ENCODE results near the gene SLC66A2.
"Not testable (repeated sequence)": the region's sequence is repeated elsewhere in the genome, so short reads cannot be mapped to it uniquely, and the experiment has no call there.

Gene SLC66A2

DNA sequence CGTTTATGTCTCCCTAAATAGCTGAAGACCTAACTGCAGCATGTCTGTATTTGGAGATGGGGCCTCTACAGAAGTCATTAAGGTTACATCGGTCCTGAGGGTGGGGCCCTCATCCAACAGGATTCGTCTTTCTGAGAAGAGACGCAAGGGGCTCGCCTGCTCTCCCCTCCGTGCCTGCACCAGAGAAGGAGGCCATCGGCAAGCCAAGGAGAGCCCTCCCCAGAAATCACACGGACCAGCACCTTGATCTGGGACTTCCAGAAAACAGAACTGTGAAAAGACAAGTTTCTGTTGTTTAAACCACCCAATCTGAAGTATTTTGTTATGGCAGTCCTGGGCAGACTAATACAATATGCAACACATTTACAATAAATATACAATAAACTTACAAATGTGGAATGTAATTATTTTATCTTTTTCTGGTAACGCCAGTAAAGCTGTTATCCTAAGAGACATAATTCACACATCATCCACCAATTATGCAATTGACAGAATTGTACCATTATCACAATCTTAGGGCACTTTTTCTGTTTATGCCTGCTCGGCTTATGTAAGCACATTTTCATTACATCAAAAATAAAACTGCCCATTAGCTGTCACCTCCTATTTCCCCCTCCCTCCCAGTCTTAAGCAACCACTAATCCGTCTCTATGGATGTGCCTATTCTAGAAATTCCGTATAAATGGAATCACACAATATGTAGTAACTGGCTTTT lies 19.1 kb upstream of the SLC66A2 start:
- DNase-seq: no peak

DNA sequence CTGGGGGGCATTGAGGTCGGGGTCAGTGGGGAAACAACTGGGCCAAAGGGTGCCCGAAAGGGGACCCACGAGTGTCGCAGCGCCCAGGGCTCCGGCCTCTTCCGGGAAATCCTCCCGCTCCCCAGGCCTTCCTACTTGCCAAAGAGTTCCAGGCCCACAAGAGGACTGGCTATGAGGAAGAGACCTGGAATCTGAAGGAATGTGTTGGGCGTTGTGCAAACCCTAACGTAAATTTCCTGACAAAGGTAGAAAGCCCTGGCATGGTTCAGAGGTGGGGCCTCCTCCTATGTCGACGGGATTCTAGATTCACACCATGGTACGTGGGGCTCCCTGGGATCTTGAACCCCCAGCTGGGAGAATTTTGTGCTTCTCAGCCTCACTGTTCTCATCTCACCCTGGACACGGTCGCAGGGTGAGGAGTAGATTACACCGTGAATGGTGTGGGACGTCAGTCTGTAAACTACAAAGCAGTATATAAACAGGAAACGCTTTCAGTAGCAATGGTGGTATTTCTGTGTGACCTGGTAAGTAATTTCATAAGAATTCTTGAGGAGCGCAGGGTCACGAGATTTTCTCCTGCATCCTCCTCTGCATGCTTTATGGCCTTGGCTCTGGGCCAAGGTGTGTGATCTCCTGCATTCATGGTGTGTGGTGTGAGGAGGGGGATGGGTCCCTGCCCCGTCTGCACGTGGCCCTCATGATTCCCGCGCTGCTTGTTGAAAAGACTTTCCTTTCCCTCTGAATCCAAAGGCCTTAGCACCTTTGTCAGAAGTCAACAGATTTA lies 13.9 kb upstream of the SLC66A2 start:
- DNase-seq: no peak

DNA sequence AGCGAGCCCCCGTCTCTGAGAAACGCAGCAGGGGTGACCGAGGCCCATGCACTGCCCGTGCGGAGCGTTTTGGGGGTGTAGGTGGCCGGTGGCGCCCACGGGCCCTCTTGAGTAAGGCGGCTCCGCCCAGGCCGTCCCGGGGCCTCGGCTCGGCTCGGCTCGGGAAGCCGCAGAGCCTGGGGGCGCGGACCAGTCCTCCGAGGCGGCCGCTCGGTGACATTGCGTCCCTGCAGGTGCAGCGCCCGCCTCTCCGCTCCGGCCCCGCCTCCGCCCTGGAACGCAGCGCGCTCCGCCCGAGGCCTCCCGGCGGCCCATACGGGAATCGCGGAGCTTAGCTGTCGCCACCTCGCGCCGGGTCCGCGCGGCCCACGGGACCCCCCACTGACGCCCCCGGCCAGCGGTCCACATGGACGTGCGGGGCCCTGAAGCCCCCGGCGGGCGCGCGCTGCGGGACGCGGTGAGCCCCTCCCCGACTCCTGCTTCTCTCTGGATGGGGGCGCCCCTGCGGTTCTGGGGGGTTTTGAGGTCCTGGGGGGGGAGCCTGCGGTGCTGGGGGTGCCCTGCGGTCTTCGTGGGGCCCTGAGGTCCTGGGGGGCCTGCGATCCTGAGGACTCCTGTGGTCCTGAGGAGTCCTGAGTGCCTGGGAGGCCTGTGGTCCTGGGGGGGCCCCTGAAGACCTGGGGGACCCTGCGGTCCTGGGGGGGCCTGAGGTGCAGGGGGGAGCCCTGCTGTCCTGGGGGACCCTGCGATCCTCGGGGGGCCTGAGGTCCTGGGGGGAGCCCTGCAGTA lies 13.1 kb upstream of the SLC66A2 start, which contains the start of gene HSBP1L1:
HSBP1L1 (plus strand) TSS at position 314 of the 789 bp plus-strand sequence; CDS start at position 407, 93 bp downstream.
- DNase-seq: peak in 1 of 2 donors; percentile 23

DNA sequence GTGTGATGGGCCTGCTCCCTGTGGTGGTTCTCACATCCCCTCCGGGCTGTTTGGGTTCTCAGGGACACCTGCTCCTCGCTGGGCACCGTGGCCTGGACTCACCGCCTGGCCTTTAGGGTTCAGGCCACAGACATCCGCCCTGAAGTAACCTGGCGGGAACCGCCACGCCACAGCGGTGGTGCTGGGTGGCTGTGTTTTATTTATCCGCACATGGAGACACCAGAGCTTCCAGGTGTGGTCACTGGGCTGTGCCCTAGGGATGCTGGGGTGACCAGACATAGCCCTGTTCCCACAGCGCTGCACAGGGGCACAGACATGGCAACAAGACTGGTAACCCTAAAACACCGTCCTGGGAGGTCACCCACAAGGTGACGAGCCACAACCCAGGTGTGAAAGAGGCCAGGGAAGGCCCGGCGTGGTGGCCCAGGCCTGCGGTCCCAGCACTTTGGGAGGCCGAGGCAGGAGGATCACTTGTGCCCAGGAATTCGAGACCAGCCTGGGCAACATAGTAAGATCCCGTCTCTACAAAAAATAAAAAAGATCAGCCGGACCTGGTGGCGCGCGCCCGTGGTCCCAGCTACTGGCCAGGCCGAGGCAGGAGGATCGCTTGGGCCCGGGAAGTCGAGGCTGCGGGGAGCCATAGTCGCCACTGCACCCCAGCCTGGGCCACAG lies 12.3 kb upstream of the SLC66A2 start:
- no peak for DNase-seq

DNA sequence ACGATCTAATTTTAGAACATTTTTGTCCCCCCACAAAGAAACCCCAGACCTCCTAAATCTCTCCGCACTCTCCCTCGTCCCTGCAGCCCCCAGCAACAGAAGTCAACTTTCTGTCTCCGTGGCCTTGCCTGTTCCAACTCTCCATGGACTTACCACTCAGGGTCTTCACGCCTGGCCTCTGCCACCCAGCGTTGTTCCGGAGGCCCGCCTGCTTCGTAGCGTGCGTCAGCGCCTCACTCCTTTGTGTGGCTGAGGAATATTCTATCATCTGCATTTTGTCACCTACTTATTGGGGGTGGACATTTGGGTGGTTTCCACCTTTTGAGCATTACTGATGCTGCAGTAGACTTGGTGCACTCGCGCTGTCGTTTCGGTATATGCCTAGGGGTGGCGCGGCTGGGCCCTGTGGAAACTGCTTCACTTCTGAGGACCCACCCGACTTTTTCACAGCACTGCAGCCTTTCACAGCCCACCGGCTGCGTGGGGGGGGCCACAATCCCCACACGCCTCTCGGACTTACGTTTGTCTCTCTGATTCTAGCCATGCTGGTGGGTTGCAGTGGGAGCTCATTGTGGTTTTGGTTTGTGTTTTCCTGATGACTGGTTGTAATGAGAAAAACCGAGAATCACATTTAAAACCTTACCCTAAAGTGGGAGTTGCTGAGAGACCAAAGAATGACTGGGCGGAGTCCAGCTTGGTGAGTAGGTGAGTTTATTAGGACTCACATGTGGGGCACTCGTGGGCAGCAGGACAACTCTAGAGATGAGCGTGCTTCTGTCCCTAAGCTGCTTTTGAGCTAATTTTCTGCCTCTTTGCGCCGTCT lies 11.6 kb upstream of the SLC66A2 start:
- DNase-seq: no peak

DNA sequence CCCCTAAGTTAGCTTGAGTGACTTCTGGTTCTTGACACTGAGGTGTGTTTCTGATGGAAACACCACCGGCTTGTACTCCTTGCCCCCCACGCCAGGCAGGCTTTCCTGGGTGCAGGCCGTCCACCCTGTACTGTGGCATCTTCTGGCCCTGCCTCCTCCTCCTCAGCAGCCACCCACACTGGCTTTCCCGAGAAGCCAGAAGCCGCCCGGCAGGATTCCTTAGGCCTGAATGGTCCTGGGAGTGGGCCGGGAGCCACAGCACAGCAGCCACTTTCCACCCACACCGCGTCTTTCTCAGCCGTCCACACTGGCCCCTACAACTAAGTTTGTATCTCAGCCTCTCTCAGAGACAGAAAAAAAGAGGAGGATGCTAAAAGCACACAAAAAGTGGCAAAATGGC lies 10.9 kb upstream of the SLC66A2 start:
- no peak for DNase-seq

DNA sequence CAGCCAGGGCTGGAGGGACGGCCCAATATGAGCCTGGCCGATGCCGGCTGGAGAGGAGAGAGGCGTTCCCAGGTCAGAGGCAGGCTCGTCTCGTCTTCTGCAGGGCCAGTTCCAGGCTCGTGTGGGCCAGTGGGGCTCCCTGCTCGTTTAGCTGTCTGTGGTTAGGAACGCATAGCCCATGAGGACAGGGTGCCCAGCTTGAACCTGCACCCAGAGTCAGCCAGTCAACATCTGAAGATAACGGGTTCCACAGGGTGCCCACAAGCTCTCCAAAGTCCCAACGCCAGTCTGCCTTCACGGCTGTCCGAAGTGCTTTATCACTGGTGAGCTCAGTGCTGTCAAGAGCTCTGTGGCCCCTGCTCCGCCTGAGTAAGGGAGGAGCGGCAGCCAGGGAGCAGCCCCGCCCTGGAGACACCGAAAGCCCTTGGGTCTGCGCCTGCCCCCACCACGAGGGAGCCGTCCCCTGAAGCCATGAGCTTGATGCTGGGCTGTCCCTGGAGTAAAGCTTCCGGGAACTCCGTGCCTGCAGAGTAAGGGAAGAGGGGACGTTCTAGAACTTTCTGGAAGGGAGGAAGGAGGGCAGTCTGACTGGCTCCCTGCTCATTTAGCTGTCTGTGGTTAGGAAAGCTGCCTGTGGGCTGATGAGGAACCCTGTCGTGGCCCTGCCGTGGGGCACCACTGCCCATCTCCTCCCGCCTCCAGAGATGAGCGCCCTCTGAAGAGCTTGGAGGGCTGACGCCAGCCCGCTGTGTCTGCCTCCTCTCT lies 10.3 kb upstream of the SLC66A2 start:
- DNase-seq: no peak

DNA sequence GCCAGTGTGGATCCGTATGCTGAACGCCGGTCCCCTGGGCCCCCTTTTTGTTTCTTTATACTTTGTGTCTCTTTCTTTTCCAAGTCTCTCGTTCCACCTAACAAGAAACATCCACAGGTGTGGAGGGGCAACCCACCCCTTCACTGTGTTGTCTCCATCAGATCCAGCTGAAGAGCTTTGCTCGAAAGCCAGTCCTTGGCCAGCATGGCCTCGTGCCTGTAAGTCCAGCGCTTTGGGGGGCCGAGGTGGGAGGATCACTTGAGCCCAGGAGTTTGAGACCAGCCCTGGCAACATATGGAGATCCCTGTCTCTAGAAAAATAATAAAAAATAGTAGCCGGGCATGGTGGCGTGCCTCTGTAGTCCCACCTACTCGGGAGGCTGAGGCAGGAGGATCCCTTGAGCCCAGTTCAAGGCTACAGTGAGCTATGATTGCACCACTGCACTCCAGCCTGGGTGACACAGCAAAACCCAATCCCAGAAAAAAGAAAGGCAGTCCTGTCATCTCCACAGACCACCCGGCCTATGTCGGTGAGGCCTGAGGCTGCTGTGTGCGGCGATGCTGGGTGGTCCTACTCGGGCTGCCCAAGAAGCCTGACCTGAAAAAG lies 9.6 kb upstream of the SLC66A2 start:
- DNase-seq: no peak

DNA sequence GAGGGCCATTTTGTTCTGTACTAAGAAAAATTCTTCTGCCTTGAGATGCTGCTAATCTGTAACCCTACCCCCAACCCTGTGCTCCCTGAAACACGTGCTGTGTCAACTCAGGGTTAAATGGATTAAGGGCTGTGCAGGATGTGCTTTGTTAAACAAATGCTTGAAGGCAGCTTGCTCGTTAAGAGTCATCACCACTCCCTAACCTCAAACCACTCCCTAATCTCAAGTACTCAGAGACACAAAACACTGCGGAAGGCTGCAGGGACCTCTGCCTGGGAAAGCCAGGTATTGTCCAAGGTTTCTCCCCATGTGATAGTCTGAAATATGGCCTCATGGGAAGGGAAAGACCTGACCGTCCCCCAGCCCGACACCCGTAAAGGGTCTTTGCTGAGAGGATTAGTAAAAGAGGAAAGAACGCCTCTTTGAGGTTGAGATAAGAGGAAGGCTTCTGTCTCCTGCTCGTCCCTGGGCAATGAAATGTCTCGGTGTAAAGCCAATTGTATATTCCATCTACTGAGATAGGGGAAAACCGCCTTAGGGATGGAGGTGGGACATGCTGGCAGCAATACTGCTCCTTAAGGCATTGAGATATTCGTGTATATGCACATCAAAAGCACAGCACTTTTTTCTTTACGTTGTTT lies 8.8 kb upstream of the SLC66A2 start:
- DNase-seq: not testable (repeated sequence)

DNA sequence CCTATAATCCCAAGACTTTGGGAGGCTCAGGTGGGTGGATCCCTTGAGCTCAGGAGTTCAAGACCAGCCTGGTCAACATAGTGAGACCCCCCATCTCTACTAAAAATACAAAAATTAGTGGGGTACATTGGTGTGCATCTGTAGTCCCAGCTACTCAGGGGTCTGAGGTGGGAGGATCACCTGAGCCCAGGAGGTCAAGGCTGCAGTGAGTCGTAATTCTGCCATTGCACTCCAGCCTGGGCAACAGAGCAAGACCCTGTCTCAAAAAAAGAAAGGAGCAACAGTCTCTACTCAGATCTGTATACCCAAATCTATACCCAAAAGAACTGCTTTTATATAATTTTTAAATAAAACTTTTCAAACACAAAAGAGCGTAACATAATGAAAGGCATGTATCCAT lies 7.5 kb upstream of the SLC66A2 start:
- no peak for DNase-seq

DNA sequence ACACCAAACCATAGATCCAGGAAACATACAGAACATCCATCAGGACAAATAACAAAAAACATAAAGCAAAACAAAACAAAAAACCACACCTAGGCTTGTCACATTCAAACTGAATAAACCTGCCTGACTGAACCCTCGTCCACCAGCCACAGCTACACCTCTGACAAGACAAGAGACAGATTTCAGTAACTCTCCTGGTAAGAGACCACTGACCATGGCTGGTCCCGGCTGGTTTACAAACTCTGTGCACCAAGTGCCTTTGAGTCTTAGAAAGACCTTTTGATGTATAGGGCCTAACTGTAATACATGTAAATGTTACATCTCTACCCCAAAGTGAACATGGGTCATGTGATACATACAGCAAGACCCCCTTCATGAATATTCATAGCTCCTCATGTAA lies 4.8 kb upstream of the SLC66A2 start:
- DNase-seq: no peak

DNA sequence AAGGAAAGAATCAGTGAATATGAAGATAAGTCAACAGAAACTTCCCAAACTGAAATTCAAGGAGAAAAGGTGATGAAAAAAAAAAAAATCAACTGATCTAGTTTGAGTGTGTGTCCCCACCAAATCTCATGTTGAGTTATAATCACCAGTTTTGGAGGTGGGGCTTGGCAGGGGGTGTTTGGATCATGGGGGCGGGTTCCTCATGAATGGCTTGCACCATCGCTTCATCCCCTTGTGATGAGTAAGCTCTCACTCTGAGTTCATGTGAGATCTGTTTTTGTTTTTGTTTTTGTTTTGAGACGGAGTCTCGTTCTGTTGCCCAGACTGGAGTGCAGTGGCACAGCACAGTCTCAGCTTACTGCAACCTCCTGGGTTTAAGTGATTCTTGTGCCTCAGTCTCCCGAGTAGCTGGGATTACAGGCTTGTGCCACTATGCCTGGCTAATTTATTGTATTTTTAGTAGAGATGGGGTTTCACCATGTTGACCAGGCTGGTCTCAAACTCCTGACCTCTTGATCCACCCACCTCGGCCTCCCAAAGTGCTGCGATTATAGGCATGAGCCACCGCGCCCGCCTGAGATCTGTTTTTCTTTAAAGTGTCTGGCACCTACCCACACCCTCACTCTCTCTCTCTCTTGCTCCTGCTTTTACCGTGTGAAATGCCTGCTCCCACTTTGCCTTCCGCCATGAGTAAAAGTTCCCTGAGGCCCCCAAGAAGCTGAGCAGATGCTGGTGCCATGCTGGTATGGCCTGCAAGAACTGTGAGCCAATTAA lies 4.0 kb upstream of the SLC66A2 start:
- DNase-seq: no peak

DNA sequence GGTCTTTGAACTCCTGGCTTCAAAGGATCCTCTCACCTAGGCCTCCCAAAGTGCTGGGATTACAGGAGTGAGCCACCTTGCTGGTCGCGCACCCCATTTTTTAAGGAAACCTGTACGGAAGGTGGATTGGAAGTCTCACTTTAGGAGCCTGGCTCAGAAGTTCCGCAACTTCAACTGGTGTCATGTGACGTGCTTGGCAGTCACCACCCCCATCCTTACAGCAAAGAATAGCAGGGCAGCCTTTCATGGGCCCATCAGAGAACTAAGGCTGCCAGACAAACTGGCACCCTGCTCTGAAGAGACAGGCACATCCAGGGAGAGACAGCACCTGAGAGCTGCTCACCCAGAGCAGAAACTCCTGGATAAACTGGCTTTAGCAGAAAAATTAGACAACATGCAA lies 3.3 kb upstream of the SLC66A2 start:
- DNase-seq: peak in 1 of 2 donors; percentile 28

DNA sequence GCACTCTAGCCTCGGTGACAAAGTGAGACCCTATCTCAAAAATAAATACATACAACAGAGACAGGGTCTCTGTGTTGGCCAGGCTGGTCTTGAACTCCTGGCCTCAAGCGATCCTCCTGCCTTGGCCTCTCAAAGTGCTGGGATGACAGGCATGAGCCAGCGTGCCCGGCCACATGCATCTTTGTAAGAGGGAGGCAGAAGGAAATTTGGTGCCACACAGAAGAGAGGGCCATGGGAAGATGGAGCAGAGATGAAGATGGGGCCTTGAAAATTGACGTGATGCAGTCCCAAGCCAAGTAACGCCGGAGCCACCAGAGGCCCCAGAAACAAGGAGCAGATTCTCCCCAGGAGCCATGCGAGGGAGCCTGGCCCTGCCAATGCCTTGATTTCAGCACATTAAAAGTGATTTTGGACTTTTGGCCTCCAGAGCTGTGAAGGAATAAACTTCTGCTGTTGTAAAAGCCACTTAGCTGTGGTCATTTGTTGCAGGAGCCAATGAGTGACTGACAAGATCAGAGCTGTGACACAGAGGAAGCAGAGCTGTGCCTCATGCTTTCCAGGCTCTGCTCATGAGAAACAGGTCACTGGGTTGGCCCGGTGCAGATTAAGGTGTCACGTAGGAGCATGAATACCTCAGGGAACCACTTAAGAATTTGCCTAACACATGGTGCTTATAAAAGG lies 2.7 kb upstream of the SLC66A2 start:
- DNase-seq: no peak

DNA sequence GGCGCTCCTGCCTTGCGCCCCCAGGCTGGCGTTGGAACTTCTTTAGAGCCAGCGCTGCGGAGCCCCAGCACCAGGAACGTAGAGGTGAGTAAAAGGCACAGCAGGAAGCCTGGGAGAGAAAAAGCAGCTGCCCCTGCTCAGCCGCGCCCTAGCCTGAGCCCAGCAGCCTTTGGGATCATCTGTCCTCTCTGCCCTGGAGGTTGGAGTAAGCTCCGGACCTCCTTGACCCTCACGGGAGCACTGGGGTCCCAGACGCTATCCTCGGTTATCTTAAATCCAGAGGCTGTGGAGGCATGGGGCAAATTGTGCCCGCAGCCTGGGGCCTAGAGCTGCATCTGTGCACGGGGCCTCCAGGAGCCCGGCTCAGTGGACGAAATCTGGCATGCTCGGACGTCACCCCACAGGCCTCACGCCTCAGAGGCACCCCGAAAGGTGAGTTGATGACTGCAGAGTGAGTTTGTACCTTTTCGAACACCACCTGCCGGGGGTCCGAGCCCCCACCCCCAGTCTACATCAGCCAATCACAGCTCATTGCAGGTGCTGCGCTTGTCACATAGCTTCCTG lies 1.6 kb upstream of the SLC66A2 start:
- DNase-seq: no peak

DNA sequence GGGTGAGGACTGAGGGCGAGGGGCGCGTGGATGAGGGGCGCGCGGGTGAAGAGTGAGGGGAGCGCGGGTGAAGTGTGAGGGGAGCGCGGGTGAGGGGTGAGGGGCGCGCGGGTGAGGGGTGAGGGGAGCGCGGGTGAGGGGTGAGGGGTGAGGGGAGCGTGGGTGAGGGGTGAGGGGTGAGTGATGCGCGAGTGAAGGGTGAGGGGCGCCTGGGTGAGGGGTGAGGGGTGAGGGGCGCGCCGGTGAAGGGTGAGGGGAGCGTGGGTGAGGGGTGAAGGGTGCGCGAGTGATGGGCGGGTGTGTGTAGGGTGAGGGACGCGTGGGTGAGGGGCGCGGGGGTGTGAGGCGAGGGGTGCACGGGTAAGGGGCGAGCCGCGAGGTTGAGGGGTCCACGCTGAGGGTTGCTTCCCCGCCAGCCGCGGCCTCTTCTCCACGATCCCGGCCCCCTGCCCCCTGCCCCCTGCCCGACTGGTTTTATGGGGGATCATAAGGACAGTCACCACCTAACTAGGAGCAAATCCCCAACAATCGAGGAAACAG lies 1.1 kb upstream of the SLC66A2 start:
- no peak for DNase-seq

DNA sequence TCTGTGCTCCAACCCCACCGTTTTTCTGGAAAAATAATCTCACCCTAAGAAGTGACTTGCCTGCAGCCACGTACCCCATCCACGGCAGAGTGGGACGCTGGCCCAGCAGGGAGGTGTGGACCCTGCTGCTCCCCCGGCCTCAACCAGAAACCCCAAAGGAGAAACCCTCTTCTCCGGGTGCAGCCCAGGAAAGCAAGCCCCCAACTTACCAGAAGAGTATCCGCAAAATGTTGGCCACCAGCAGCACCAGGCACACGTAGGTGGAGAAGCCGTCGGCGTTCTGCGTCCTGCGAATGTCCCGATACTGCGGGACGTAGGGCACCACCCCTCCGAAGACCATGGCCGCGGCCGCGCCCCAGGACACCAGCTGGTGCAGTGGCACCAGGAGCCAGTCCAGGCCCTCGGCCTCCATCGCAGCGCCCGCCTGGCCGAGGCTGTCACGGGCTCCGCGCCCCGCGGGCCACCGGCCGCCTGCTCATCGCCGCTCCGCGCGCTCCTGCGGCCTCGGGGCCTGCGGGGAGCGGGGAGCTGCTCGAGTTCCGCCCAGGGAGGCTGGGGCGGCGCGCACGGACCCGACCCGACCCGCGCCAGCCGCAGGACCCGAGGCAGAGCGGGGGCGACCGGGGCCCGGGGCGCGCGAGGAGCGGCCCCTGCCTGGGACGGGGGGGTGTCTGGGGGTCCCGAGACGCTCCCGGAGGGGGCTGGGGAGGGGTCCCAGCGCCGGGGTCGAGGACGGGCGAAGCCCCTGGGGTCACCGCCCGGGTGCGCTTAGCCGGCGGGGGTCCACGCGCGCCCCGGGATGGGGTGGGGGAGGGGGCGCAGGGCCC lies 725 bp downstream of the SLC66A2 start:
- DNase-seq: no peak

Measured in hippocampal formation (tissue), 2 donors.